ENCODE data around the gene KAZN.

DNA sequence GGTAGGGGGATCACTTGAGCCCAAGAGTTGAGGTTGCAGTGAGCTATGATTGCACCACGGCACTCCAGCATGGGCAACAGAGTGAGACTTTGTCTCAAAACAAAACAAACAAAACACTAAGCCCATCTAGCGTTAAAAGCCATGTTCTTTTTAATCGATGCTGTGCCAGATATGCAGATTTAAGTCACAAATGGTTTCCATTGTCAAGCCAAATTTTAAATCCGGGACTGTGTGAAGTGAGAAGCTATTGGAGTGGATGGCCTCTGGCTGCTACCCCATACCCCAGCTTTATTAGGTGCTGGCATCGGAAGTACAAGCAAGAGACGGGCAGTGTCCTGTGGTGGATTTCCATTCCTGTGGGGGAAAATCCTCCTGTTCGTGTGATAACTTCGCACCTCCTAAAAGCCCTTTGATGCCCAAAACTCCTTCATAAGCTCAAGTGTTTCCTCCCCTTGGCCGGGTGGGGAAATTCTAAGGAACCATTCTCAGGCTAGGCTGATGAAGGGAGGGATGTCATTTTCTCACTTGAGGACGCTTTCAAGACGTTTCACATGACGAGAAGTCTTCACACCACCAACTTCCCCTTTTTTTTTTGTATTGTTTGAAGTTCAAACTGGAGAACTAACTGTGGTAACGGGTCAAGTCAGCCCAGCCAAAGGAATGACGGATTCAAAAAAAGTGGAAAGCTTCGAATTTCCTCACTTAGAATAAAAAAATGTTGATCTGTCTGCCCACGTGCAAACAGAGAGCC lies 140.8 kb downstream of the KAZN start:
- TF ChIP-seq, protein P1, sequence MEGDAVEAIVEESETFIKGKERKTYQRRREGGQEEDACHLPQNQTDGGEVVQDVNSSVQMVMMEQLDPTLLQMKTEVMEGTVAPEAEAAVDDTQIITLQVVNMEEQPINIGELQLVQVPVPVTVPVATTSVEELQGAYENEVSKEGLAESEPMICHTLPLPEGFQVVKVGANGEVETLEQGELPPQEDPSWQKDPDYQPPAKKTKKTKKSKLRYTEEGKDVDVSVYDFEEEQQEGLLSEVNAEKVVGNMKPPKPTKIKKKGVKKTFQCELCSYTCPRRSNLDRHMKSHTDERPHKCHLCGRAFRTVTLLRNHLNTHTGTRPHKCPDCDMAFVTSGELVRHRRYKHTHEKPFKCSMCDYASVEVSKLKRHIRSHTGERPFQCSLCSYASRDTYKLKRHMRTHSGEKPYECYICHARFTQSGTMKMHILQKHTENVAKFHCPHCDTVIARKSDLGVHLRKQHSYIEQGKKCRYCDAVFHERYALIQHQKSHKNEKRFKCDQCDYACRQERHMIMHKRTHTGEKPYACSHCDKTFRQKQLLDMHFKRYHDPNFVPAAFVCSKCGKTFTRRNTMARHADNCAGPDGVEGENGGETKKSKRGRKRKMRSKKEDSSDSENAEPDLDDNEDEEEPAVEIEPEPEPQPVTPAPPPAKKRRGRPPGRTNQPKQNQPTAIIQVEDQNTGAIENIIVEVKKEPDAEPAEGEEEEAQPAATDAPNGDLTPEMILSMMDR (IDR thresholded peaks at IDR 0.05), result no peak
- TF ChIP-seq POLR2A (IDR thresholded peaks at IDR 0.05), result no peak
